Endothelial cell (in vitro differentiated cells): ENCODE data around the gene TBX15. TPM values are rescaled to one million over a fixed set of nuclear protein-coding genes. Genes with fewer than 3 reads are reported as not detected.
A peak's percentile ranks its signal among the peaks of the same experiment; 100 is the strongest.

Experiments used
- DNase-seq: peaks from one replicate; pipeline ENCODE4 v3.0.0; 2021; ENCODE audit warnings: low spot score
- H3K27ac Mint-ChIP-seq: one replicate; pipeline ENCODE4 v1.8.0; 2021; ENCODE audit warnings: mixed read lengths, inconsistent platforms; ENCODE audit not compliant: unreplicated experiment
- H3K27me3 Mint-ChIP-seq: one replicate; pipeline ENCODE4 v1.8.0; 2021; ENCODE audit warnings: mild to moderate bottlenecking, moderate library complexity, mixed read lengths, inconsistent platforms; ENCODE audit not compliant: unreplicated experiment
- H3K36me3 Mint-ChIP-seq: one replicate; pipeline ENCODE4 v1.8.0; 2021; ENCODE audit warnings: mild to moderate bottlenecking, low read depth, mixed read lengths, inconsistent platforms; ENCODE audit not compliant: unreplicated experiment
- H3K4me1 Mint-ChIP-seq: one replicate; pipeline ENCODE4 v1.8.0; 2021; ENCODE audit warnings: mild to moderate bottlenecking, mixed read lengths, inconsistent platforms; ENCODE audit not compliant: unreplicated experiment
- H3K4me3 Mint-ChIP-seq: one replicate; pipeline ENCODE4 v1.8.0; 2021; ENCODE audit warnings: mild to moderate bottlenecking, mixed read lengths, inconsistent platforms; ENCODE audit not compliant: unreplicated experiment
- H3K9me3 Mint-ChIP-seq: one replicate; pipeline ENCODE4 v1.8.0; 2021; ENCODE audit warnings: mixed read lengths, inconsistent platforms; ENCODE audit not compliant: unreplicated experiment
- total RNA-seq: library from RNA; stranded (reverse); fragmentation: NEBNext Ultra II Directional; extraction: Animal tissue kit (Norgen Biotek cat#: 25700); gene quantifications from one replicate; pipeline ENCODE4 v1.2.1, GENCODE V29; 2021; ENCODE audit not compliant: unreplicated experiment
- TF ChIP-seq, protein P1 (sequence below): fragments of 200-600 bp; sonication (generic); IDR thresholded peaks from one replicate; pipeline ENCODE4 v1.5.0; 2021; ENCODE audit warnings: antibody characterized with exemption; ENCODE audit not compliant: unreplicated experiment

TBX15 gene
- total RNA-seq, 1 donor from 2014 or later: 38.0 TPM

DNA sequence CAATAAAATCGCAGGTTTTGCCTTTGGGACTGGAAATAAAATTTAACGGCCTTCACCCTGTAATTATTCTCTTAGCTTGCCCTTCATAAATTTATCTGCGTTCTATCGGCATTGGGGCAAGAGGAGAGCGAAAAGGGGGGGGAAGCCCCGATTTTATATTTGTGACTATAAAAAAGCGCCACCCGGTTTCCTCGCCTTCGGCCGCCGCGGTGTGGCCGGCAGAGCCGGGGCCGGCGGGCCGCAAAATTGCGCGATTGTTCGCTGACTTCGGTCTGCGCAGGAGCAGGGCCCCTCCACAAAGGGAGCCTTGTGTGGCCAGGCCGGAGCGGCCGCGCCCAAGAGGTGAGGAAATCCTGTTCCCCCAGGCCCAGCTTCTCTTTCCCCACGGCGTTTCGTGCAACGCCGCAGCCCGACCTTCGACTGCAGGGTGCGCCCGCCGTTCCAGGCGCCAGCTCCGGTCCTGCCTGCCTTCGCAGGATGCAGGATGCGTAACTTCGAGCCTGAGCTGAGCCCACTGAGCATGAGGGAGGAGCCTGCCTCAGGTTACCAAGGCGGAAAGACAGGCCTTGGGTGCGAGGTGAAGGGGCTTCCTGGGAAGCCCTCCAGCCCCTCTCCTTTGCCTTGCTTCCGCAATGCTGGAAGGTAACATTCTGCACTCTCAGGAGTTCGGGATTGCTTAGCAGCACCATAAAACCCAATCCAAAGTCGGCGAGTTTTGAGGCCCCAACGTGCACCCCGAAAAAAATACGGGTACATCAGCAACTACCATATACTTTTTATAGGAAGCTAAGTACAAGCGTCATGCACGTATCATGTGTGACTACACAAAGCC lies 4.9 kb upstream of the TBX15 start:
- peak; percentile 45 for DNase-seq
- TF ChIP-seq, protein P1, sequence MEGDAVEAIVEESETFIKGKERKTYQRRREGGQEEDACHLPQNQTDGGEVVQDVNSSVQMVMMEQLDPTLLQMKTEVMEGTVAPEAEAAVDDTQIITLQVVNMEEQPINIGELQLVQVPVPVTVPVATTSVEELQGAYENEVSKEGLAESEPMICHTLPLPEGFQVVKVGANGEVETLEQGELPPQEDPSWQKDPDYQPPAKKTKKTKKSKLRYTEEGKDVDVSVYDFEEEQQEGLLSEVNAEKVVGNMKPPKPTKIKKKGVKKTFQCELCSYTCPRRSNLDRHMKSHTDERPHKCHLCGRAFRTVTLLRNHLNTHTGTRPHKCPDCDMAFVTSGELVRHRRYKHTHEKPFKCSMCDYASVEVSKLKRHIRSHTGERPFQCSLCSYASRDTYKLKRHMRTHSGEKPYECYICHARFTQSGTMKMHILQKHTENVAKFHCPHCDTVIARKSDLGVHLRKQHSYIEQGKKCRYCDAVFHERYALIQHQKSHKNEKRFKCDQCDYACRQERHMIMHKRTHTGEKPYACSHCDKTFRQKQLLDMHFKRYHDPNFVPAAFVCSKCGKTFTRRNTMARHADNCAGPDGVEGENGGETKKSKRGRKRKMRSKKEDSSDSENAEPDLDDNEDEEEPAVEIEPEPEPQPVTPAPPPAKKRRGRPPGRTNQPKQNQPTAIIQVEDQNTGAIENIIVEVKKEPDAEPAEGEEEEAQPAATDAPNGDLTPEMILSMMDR: no peak
- Mint-ChIP-seq H3K9me3 (no peaks in the 10 kb centered on the region), H3K27me3 (peaks cover 32% of the 10 kb centered on the region), H3K36me3 (no peaks in the 10 kb centered on the region), H3K4me3 (no peak overlapping the region), H3K27ac (no peak overlapping the region), H3K4me1 (peaks cover 43% of the 10 kb centered on the region)

DNA sequence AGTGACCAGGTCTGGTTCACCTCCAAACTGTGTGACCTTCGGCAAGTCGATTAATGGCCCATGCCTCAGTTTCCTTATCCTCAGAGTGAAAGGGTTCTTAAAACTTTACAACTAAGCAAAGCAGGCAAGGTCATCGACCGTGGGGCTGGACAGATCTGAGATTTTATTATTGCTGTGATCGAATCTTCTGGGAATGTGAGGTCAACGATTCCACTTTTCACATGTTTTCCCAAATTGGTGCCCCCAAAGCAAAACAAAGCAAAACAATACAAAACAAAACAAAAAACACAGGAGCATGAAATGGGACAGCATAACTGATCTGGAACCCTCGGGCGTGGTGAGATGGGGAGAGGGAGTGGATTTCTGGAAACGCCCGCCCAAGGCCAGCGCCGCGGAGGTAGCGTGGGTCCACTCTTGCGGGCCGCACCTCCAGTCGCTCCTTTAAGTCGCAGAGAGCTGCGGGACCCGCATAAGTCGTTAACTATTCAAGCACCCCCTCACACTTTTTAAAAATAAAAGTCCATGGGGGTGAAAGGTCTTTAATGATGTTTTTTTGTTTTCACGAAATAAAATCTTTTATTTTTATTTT lies 4.2 kb upstream of the TBX15 start:
- Mint-ChIP-seq H3K4me1 (peaks cover 40% of the 10 kb centered on the region), H3K9me3 (no peaks in the 10 kb centered on the region), H3K36me3 (no peaks in the 10 kb centered on the region), H3K27ac (peak overlapping the region; percentile 20), H3K27me3 (peaks cover 29% of the 10 kb centered on the region), H3K4me3 (peak overlapping the region; percentile 82)
- DNase-seq: no peak
- TF ChIP-seq, protein P1: no peak

DNA sequence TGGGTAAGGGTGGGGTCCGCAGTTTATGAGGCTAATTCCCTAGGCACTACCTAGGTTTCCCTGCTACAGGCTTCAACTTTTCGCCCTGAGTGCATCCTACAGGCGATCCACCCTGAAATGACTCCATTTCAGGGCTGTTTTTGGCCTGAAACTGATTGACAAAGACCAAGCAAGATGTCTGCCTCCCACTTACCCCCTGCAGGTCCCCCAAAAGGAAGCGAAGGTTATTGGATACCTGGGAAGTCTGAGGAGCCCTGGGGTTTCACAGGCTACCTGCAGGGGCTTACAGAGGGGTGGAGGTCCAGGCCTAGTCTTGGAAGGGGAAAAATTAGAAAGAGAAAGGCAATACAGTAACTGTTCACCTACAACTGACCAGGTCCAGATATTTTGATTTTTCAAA lies 3.3 kb upstream of the TBX15 start:
- H3K4me1 Mint-ChIP-seq: peaks cover 48% of the 10 kb centered on the region

DNA sequence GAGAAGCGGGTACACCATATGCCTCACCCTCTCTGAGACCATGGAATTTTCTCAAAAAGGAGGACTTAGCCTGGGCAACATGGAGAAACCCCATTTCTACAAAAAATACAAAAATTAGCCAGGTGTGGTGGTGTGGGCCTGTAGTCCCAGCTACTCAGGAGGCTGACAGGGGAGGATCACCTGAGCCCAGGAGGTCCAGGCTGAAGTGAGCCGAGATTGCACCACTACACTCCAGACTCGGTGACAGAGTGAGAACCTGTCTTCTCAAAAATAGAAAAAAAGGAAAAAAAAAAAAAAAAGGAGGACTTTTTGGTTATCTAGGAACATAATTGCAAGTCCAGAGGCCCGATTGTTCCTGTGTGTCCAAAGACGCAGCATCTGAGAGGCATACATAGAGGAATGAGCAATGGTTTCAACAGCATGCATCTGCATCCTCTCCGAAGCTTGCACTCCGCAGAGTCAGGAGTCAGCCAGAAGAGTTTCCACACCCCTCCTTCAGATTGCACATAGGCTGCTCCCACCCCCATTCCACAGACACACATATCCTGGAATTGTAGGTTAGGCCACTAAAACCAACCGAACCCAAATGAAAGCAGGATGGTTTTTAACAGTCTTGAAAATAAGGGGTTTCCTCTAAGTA lies 2.5 kb upstream of the TBX15 start:
- Mint-ChIP-seq H3K4me1 (peaks cover 56% of the 10 kb centered on the region), H3K4me3 (peak overlapping the region; percentile 99), H3K36me3 (peaks cover 16% of the 10 kb centered on the region), H3K9me3 (no peaks in the 10 kb centered on the region), H3K27me3 (peaks cover 38% of the 10 kb centered on the region), H3K27ac (peak overlapping the region; percentile 99)
- TF ChIP-seq, protein P1: no peak
- DNase-seq: no peak

More for the DNA sequence above, 3.3 kb upstream of the TBX15 start:
- Mint-ChIP-seq H3K36me3 (peaks cover 8% of the 10 kb centered on the region), H3K9me3 (no peaks in the 10 kb centered on the region), H3K4me3 (peak overlapping the region; percentile 42), H3K27me3 (peaks cover 35% of the 10 kb centered on the region), H3K27ac (peak overlapping the region; percentile 61)
- DNase-seq: no peak
- TF ChIP-seq, protein P1: no peak
